AG09309 (cell line): ENCODE measurements around the gene MAD1L1.

Experiments used
- DNase-seq: peaks from one replicate; pipeline ENCODE4 v3.0.0-alpha.2; 2010; ENCODE audit warnings: low read depth
- H3K4me3 ChIP-seq: 2 replicates; pipeline ENCODE4 v1.5.1; 2011; ENCODE audit warnings: mild to moderate bottlenecking, low read depth, low read length, moderate library complexity; ENCODE audit not compliant: control insufficient read depth
- CTCF ChIP-seq: IDR thresholded peaks from 2 replicates; pipeline ENCODE4 v1.5.1; 2011; ENCODE audit warnings: mild to moderate bottlenecking, low read depth, low read length, inconsistent platforms; ENCODE audit not compliant: insufficient read depth, control insufficient read depth; ENCODE audit errors: missing control alignments

The MAD1L1 gene

GRCh38 chr7:2029211-2029905 lies 203.4 kb downstream of the MAD1L1 start:
- no peak for TF ChIP-seq CTCF
- no peak overlapping the region for H3K4me3 ChIP-seq
- no peak for DNase-seq

GRCh38 chr7:2028733-2029132 lies 204.0 kb downstream of the MAD1L1 start:
- DNase-seq, result no peak
- TF ChIP-seq CTCF, result no peak
- no peak overlapping the region for H3K4me3 ChIP-seq

- no peak overlapping the region for H3K4me3 ChIP-seq
- no peak for TF ChIP-seq CTCF
- DNase-seq, result no peak
Measured at GRCh38 chr7:2025188-2025587, 207.6 kb downstream of the MAD1L1 start.

- no peak for TF ChIP-seq CTCF
- DNase-seq, result no peak
- no peak overlapping the region for H3K4me3 ChIP-seq
Measured at GRCh38 chr7:2024567-2024918, 208.2 kb downstream of the MAD1L1 start.

- no peak for TF ChIP-seq CTCF
- no peak overlapping the region for H3K4me3 ChIP-seq
- no peak for DNase-seq
Measured at GRCh38 chr7:2023877-2024566, 208.7 kb downstream of the MAD1L1 start.

- DNase-seq, result no peak
- no peak overlapping the region for H3K4me3 ChIP-seq
- no peak for TF ChIP-seq CTCF
Measured at GRCh38 chr7:2022737-2023250, 210.0 kb downstream of the MAD1L1 start.
